Liver (tissue), 9 donors: ENCODE results near the gene AFP. TPM values are rescaled to one million over a fixed set of nuclear protein-coding genes. Genes with fewer than 3 reads are reported as not detected.

Experiments
- DNase-seq: peaks from one replicate; pipeline ENCODE4 v3.0.0-alpha.2; 2017; ENCODE audit warnings: low spot score
- H3K27ac ChIP-seq, 2 donors: one replicate each; pipeline ENCODE4 v1.7.0; 2013; ENCODE audit warnings: inconsistent platforms in 2 of 2, low read length in 2 of 2, control low read depth in 1 of 2, low read depth in 1 of 2, mild to moderate bottlenecking in 1 of 2
- H3K27me3 ChIP-seq, 4 donors: one replicate each; pipeline versions ENCODE4 v1.6.1 to v1.7.0; 2013; ENCODE audit warnings: low read length in 3 of 4, inconsistent platforms in 1 of 4, mild to moderate bottlenecking in 1 of 4, moderate library complexity in 1 of 4; ENCODE audit not compliant: control insufficient read depth in 4 of 4, insufficient read depth in 4 of 4
- H3K36me3 ChIP-seq, 4 donors: one replicate each; pipeline versions ENCODE4 v1.6.1 to v1.7.0; 2013; ENCODE audit warnings: low read length in 3 of 4, mild to moderate bottlenecking in 3 of 4, low read depth in 1 of 4, moderate library complexity in 1 of 4; ENCODE audit not compliant: control insufficient read depth in 4 of 4, insufficient read depth in 3 of 4
- H3K4me1 ChIP-seq, 4 donors: one replicate each; pipeline versions ENCODE4 v1.6.1 to v1.7.0; 2013; ENCODE audit warnings: low read length in 3 of 4, mild to moderate bottlenecking in 3 of 4, moderate library complexity in 1 of 4; ENCODE audit not compliant: control insufficient read depth in 4 of 4, insufficient read depth in 4 of 4
- H3K4me3 ChIP-seq, 3 donors: one replicate each; pipeline versions ENCODE4 v1.6.1 to v1.7.0; 2013; ENCODE audit warnings: low read length in 3 of 3, control low read depth in 1 of 3, low read depth in 1 of 3, mild to moderate bottlenecking in 1 of 3
- H3K9ac ChIP-seq, 2 donors: one replicate each; pipeline ENCODE4 v1.7.0; 2013; ENCODE audit warnings: low read length in 2 of 2, mild to moderate bottlenecking in 2 of 2, moderate library complexity in 2 of 2, control low read depth in 1 of 2, low read depth in 1 of 2
- H3K9me3 ChIP-seq, 4 donors: one replicate each; pipeline versions ENCODE4 v1.6.1 to v1.7.0; 2013; ENCODE audit warnings: low read length in 3 of 4; ENCODE audit not compliant: control insufficient read depth in 4 of 4
- EGR1 ChIP-seq, 2 donors: IDR thresholded peaks; 2 replicates each; pipeline ENCODE4 v1.6.1; 2016 to 2018; ENCODE audit warnings: antibody characterized with exemption in 2 of 2, low read depth in 2 of 2
- FOXA1 ChIP-seq: IDR thresholded peaks from 2 replicates; pipeline ENCODE4 v1.6.1; 2016; ENCODE audit warnings: antibody characterized with exemption
- FOXA2 ChIP-seq: IDR thresholded peaks from 2 replicates; pipeline ENCODE4 v1.6.1; 2016; ENCODE audit warnings: antibody characterized with exemption
- GABPA ChIP-seq, 2 donors: IDR thresholded peaks in 1 of 2; conservative IDR thresholded peaks in 1 of 2; 2 replicates each; pipeline ENCODE4 v1.6.1; 2016; ENCODE audit warnings: antibody characterized with exemption in 2 of 2, mild to moderate bottlenecking in 1 of 2, moderate library complexity in 1 of 2
- HNF4G ChIP-seq: IDR thresholded peaks from 2 replicates; pipeline ENCODE4 v1.6.1; 2016; ENCODE audit warnings: antibody characterized with exemption
- JUND ChIP-seq, 2 donors: IDR thresholded peaks; 2 replicates each; pipeline ENCODE4 v1.6.1; 2016; ENCODE audit warnings: antibody characterized with exemption in 2 of 2
- NR2F2 ChIP-seq: IDR thresholded peaks from 2 replicates; pipeline ENCODE4 v1.6.1; 2016; ENCODE audit warnings: antibody characterized with exemption
- RAD21 ChIP-seq, 2 donors: IDR thresholded peaks; 2 replicates each; pipeline ENCODE4 v1.6.1; 2016; ENCODE audit warnings: antibody characterized with exemption in 2 of 2, mild to moderate bottlenecking in 2 of 2
- RXRA ChIP-seq, 2 donors: IDR thresholded peaks; 2 replicates each; pipeline ENCODE4 v1.6.1; 2017 to 2018; ENCODE audit warnings: antibody characterized with exemption in 2 of 2, mild to moderate bottlenecking in 1 of 2
- SP1 ChIP-seq: IDR thresholded peaks from 2 replicates; pipeline ENCODE4 v1.6.1; 2018; ENCODE audit warnings: antibody characterized with exemption, mild to moderate bottlenecking
- TAF1 ChIP-seq: conservative IDR thresholded peaks from 2 replicates; pipeline ENCODE4 v1.6.1; 2016; ENCODE audit warnings: antibody characterized with exemption, mild to moderate bottlenecking
- YY1 ChIP-seq: IDR thresholded peaks from 2 replicates; pipeline ENCODE4 v1.6.1; 2016; ENCODE audit warnings: antibody characterized with exemption, mild to moderate bottlenecking
- WGBS: extraction: QIAGEN DNeasy Blood & Tissue Kit; methylation state at CpG from one replicate; pipeline ENCODE4 v1.1.7; 2013; 5-methylcytosine and 5-hydroxymethylcytosine counted together
- polyA plus RNA-seq, 2 donors: library from polyadenylated mRNA; stranded (reverse) in 1 of 2; unstranded in 1 of 2; fragments of 200-250 nt in 1 of 2; fragments of >200 nt in 1 of 2; fragmentation: Nextera tagmentation in 1 of 2; extraction: Ambion mirVana in 1 of 2; gene quantifications; one replicate each; pipeline versions ENCODE4 v1.2.1 to v1.2.3, GENCODE V29; 2013 to 2015
- total RNA-seq, 2 donors: library from RNA; depleted of rRNA; stranded (reverse); fragments of >200 nt; gene quantifications; one replicate each; pipeline ENCODE4 v1.2.3, GENCODE V29; 2014
- TF ChIP-seq, protein P1 (sequence below): IDR thresholded peaks from 2 replicates; pipeline ENCODE4 v1.6.1; 2016; ENCODE audit warnings: antibody characterized with exemption
- TF ChIP-seq, protein P2 (sequence below): IDR thresholded peaks from 2 replicates; pipeline ENCODE4 v1.6.1; 2016; ENCODE audit warnings: antibody characterized with exemption, mild to moderate bottlenecking
- TF ChIP-seq, protein P3 (sequence below): fragments of 150-350 bp; IDR thresholded peaks from 2 replicates; pipeline ENCODE4 v1.5.1; 2017; ENCODE audit warnings: improper control_type of control experiment, low read depth, low read length; ENCODE audit not compliant: missing input control
- TF ChIP-seq, protein P4 (sequence below): IDR thresholded peaks from 2 replicates; pipeline ENCODE4 v1.6.1; 2016; ENCODE audit warnings: antibody characterized with exemption
- TF ChIP-seq, protein P5 (sequence below): IDR thresholded peaks from 2 replicates; pipeline ENCODE4 v1.6.1; 2016; ENCODE audit warnings: antibody characterized with exemption
- donor health status: healthy.
- donor health status: healthy.
- donor health status: healthy.
- donor health status: healthy.
- donor health status: healthy.

Gene AFP
- total and polyA plus RNA-seq, 4 donors: 1.0 to 3,875 (median 5.7) TPM

DNA sequence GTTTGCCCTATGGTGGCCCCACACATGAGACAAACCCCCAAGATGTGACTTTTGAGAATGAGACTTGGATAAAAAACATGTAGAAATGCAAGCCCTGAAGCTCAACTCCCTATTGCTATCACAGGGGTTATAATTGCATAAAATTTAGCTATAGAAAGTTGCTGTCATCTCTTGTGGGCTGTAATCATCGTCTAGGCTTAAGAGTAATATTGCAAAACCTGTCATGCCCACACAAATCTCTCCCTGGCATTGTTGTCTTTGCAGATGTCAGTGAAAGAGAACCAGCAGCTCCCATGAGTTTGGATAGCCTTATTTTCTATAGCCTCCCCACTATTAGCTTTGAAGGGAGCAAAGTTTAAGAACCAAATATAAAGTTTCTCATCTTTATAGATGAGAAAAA is 17.3 kb upstream of the AFP start:
- peaks cover 4 to 68% (median 44%) of the 10 kb centered on the region in 4 donors for H3K36me3 ChIP-seq
- WGBS: 26% methylated on average over 1 of the region's 1 CpG

DNA sequence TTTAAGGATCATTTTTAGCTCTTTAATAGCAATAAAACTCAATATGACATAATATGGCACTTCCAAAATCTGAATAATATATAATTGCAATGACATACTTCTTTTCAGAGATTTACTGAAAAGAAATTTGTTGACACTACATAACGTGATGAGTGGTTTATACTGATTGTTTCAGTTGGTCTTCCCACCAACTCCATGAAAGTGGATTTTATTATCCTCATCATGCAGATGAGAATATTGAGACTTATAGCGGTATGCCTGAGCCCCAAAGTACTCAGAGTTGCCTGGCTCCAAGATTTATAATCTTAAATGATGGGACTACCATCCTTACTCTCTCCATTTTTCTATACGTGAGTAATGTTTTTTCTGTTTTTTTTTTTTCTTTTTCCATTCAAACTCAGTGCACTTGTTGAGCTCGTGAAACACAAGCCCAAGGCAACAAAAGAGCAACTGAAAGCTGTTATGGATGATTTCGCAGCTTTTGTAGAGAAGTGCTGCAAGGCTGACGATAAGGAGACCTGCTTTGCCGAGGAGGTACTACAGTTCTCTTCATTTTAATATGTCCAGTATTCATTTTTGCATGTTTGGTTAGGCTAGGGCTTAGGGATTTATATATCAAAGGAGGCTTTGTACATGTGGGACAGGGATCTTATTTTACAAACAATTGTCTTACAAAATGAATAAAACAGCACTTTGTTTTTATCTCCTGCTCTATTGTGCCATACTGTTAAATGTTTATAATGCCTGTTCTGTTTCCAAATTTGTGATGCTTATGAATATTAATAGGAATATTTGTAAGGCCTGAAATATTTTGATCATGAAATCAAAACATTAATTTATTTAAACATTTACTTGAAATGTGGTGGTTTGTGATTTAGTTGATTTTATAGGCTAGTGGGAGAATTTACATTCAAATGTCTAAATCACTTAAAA is 16.6 kb upstream of the AFP start:
- Histone ChIP-seq H3K27me3 (no peaks in the 10 kb centered on the region), H3K9ac (peak overlapping the region in 1 of 2 donors; percentile 65), H3K27ac (no peak overlapping the region), H3K4me1 (peaks cover 0 to 2% (median 0%) of the 10 kb centered on the region in 4 donors), H3K4me3 (no peak overlapping the region), H3K9me3 (no peaks in the 10 kb centered on the region), H3K36me3 (peaks cover 4 to 65% (median 43%) of the 10 kb centered on the region in 4 donors)
- TF ChIP-seq, protein P1, sequence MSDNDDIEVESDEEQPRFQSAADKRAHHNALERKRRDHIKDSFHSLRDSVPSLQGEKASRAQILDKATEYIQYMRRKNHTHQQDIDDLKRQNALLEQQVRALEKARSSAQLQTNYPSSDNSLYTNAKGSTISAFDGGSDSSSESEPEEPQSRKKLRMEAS: no peak
- TF ChIP-seq FOXA1 (no peak), GABPA (IDR thresholded peaks at IDR 0.05 in 1 of 2, conservative IDR thresholded peaks at IDR 0.05 in 1 of 2) (no peak), EGR1 (IDR thresholded peaks at IDR 0.05; ENCODE audit: low read depth in 2 of 2) (peak; percentile 17), TAF1 (no peak), HNF4G (no peak), FOXA2 (no peak), YY1 (no peak), NR2F2 (no peak), JUND (IDR thresholded peaks at IDR 0.05) (peak in 1 of 2 donors; percentile 76), RAD21 (IDR thresholded peaks at IDR 0.05) (no peak), SP1 (no peak)
- TF ChIP-seq, protein P2, sequence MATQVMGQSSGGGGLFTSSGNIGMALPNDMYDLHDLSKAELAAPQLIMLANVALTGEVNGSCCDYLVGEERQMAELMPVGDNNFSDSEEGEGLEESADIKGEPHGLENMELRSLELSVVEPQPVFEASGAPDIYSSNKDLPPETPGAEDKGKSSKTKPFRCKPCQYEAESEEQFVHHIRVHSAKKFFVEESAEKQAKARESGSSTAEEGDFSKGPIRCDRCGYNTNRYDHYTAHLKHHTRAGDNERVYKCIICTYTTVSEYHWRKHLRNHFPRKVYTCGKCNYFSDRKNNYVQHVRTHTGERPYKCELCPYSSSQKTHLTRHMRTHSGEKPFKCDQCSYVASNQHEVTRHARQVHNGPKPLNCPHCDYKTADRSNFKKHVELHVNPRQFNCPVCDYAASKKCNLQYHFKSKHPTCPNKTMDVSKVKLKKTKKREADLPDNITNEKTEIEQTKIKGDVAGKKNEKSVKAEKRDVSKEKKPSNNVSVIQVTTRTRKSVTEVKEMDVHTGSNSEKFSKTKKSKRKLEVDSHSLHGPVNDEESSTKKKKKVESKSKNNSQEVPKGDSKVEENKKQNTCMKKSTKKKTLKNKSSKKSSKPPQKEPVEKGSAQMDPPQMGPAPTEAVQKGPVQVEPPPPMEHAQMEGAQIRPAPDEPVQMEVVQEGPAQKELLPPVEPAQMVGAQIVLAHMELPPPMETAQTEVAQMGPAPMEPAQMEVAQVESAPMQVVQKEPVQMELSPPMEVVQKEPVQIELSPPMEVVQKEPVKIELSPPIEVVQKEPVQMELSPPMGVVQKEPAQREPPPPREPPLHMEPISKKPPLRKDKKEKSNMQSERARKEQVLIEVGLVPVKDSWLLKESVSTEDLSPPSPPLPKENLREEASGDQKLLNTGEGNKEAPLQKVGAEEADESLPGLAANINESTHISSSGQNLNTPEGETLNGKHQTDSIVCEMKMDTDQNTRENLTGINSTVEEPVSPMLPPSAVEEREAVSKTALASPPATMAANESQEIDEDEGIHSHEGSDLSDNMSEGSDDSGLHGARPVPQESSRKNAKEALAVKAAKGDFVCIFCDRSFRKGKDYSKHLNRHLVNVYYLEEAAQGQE: no peak
- TF ChIP-seq, protein P3, sequence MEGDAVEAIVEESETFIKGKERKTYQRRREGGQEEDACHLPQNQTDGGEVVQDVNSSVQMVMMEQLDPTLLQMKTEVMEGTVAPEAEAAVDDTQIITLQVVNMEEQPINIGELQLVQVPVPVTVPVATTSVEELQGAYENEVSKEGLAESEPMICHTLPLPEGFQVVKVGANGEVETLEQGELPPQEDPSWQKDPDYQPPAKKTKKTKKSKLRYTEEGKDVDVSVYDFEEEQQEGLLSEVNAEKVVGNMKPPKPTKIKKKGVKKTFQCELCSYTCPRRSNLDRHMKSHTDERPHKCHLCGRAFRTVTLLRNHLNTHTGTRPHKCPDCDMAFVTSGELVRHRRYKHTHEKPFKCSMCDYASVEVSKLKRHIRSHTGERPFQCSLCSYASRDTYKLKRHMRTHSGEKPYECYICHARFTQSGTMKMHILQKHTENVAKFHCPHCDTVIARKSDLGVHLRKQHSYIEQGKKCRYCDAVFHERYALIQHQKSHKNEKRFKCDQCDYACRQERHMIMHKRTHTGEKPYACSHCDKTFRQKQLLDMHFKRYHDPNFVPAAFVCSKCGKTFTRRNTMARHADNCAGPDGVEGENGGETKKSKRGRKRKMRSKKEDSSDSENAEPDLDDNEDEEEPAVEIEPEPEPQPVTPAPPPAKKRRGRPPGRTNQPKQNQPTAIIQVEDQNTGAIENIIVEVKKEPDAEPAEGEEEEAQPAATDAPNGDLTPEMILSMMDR: no peak
- TF ChIP-seq, protein P4, sequence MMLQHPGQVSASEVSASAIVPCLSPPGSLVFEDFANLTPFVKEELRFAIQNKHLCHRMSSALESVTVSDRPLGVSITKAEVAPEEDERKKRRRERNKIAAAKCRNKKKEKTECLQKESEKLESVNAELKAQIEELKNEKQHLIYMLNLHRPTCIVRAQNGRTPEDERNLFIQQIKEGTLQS: no peak
- TF ChIP-seq, protein P5, sequence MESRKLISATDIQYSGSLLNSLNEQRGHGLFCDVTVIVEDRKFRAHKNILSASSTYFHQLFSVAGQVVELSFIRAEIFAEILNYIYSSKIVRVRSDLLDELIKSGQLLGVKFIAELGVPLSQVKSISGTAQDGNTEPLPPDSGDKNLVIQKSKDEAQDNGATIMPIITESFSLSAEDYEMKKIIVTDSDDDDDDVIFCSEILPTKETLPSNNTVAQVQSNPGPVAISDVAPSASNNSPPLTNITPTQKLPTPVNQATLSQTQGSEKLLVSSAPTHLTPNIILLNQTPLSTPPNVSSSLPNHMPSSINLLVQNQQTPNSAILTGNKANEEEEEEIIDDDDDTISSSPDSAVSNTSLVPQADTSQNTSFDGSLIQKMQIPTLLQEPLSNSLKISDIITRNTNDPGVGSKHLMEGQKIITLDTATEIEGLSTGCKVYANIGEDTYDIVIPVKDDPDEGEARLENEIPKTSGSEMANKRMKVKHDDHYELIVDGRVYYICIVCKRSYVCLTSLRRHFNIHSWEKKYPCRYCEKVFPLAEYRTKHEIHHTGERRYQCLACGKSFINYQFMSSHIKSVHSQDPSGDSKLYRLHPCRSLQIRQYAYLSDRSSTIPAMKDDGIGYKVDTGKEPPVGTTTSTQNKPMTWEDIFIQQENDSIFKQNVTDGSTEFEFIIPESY: no peak
- DNase-seq: no peak
- 43% methylated on average over 7 of the region's 7 CpGs for WGBS

More for the DNA sequence above, 17.3 kb upstream of the AFP start:
- Histone ChIP-seq H3K27me3 (no peaks in the 10 kb centered on the region), H3K4me3 (no peak overlapping the region), H3K4me1 (peaks cover 0 to 2% (median 0%) of the 10 kb centered on the region in 4 donors), H3K27ac (no peak overlapping the region), H3K9me3 (no peaks in the 10 kb centered on the region), H3K9ac (no peak overlapping the region)
- TF ChIP-seq RXRA (IDR thresholded peaks at IDR 0.05): no peak
- peak in 1 of 2 donors; percentile 3 for TF ChIP-seq EGR1 (IDR thresholded peaks at IDR 0.05; ENCODE audit: low read depth in 2 of 2)
- peak in 1 of 2 donors; percentile 47 for TF ChIP-seq JUND (IDR thresholded peaks at IDR 0.05)
- DNase-seq: no peak
